SK-N-SH treated with all-trans-retinoic acid at 6 μM for 48 hours (cell line): ENCODE results near the gene LRRC8E.
"Not testable (repeated sequence)": the region's sequence is repeated elsewhere in the genome, so short reads cannot be mapped to it uniquely, and the experiment has no call there.

Experiments
- CSDC2 ChIP-seq: fragments of 250-450 bp; sonication (Bioruptor Pico); IDR thresholded peaks from 2 replicates; pipeline ENCODE4 v1.5.0; 2020; ENCODE audit warnings: mild to moderate bottlenecking, moderate library complexity
- ESRRG ChIP-seq: fragments of 250-450 bp; sonication (Bioruptor Pico); IDR thresholded peaks from 2 replicates; pipeline ENCODE4 v1.6.1; 2021; ENCODE audit warnings: mild to moderate bottlenecking
- PATZ1 ChIP-seq: fragments of 250-450 bp; sonication (Bioruptor Pico); IDR thresholded peaks from 2 replicates; pipeline ENCODE4 v1.8.0; 2020; ENCODE audit warnings: mild to moderate bottlenecking, moderate library complexity, borderline replicate concordance
- POU6F1 ChIP-seq: fragments of 250-450 bp; sonication (Bioruptor Pico); IDR thresholded peaks from 2 replicates; pipeline ENCODE4 v1.8.0; 2021; ENCODE audit warnings: low read depth, mild to moderate bottlenecking, moderate library complexity, borderline replicate concordance
- SNAI2 ChIP-seq: fragments of 250-450 bp; sonication (Bioruptor Pico); IDR thresholded peaks from 2 replicates; pipeline ENCODE4 v1.5.0; 2020; ENCODE audit warnings: mild to moderate bottlenecking, moderate library complexity
- TSHZ2 ChIP-seq: fragments of 250-450 bp; sonication (Bioruptor Pico); IDR thresholded peaks from 2 replicates; pipeline ENCODE4 v1.5.0; 2020; ENCODE audit warnings: mild to moderate bottlenecking, moderate library complexity
- ZFP30 ChIP-seq: fragments of 450-650 bp; formaldehyde crosslinking; IDR thresholded peaks from 2 replicates; pipeline ENCODE4 v1.5.0; 2022; ENCODE audit warnings: mild to moderate bottlenecking, moderate library complexity
- ZNF565 ChIP-seq: fragments of 450-650 bp; formaldehyde crosslinking; conservative IDR thresholded peaks from 2 replicates; pipeline ENCODE4 v1.5.0; 2020; ENCODE audit warnings: low read depth, mild to moderate bottlenecking, moderate library complexity

- TF ChIP-seq ESRRG (CRISPR knock-in tag); ZNF565 (CRISPR knock-in tag); PATZ1; CSDC2 (CRISPR knock-in tag); TSHZ2; ZFP30; SNAI2 (CRISPR knock-in tag); POU6F1 (CRISPR knock-in tag): not testable (repeated sequence)
Measured at GRCh38 chr19:7859087-7859486, 29.2 kb upstream of the LRRC8E start.
